HG02840 (cell line): Measurements from ENCODE around the gene CADM1.

Experiments used
- ATAC-seq: cut with Tn5 transposase; IDR thresholded peaks from one replicate; pipeline ENCODE4 v1.9.1; 2021; ENCODE audit warnings: mild to moderate bottlenecking, moderate library complexity, moderate number of reproducible peaks; ENCODE audit not compliant: unreplicated experiment, low FRiP score

The CADM1 gene

GRCh38 chr11:115518983-115519628 lies 14.9 kb upstream of the CADM1 start:
- ATAC-seq = no peak

DNA sequence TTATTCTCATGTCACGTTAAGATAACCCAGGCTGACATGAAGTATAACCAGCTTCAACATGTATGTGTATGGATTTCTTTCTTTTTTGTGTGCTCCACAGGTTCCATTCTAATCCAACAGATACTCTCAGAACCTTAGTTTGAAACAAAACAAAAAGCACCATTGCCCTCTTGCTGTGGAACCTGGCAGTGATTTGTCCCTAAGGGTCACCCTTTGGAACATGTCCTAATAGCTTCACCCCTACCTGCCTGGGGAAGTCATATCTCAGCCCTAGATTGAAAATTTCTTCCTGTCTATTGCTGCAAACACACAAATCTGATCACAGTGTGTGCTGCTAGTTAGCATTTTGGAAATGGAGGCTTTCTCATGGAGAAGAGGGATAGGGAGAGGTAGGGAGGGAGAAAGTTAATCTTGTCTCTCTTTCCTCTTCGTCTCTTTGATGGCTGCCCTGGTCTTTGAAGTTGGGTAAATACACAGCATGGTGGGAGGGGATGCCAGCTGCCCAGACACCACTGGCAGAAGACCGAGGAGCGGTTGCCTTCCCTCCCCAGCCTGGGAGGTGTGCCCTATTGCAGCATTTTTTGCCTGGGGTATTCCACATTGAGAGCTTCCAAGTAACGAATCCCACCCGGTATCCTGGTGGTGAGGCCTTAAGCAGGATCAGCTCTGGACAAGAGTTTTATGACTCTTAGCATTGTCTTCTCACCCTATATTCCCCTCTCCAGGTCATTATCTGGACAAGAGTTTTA lies 11.6 kb upstream of the CADM1 start:
- no peak for ATAC-seq

DNA sequence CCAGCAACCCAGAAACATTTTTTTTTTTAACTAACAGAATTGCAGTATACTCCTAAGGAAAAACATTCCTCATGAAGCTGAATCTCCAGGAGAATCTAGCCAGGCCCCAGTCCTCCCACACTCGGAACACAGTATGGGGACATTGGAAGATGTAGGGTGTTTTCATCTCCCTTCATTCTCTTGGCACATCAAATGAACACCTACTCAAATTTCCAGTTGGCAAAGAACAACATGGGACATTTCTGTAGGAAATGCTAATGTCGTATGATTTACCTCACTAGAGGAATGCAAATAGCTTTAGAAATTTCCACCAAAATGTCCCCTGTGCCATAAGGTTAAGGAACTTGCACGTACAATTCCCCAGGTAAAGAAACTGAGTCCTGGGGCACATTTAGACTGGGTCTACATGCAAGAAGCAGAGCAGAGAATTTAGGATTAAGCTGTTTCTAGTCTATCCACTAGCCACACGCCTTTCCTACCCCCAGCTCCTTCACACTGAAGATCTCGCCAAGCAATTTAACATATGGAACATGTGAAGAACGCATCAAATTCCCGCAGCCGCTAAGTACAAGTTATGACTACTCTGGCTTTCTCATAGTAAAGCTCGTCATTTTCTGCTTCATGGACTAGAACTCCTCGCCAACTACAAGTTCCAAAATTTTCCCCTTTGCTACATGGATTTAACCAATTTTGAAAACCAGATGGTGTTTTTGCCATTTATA lies 2.9 kb upstream of the CADM1 start:
- no peak for ATAC-seq

DNA sequence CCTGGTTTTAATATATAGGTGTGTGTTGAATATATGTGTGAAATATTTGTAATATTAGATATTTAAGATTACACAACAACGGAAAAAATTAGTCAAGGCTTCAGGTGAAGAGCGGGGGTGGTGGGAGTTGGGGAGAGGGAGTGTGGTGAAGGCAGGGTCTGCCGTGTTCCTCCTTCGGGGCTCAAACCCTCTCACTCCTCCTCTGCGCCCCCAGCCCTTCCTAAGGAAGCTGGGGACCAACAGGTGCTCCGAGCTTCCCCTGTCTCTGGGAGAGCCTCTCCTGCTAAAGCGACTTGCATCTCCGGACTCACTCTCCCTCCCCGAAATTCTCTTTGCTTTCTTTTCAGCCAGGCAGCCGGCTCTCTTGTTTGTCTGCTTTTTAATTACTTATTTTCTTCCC lies 960 bp upstream of the CADM1 start:
- ATAC-seq = no peak

- ATAC-seq = no peak
These were observed 334 bp downstream of the CADM1 start for GRCh38 chr11:115503886-115504275.

DNA sequence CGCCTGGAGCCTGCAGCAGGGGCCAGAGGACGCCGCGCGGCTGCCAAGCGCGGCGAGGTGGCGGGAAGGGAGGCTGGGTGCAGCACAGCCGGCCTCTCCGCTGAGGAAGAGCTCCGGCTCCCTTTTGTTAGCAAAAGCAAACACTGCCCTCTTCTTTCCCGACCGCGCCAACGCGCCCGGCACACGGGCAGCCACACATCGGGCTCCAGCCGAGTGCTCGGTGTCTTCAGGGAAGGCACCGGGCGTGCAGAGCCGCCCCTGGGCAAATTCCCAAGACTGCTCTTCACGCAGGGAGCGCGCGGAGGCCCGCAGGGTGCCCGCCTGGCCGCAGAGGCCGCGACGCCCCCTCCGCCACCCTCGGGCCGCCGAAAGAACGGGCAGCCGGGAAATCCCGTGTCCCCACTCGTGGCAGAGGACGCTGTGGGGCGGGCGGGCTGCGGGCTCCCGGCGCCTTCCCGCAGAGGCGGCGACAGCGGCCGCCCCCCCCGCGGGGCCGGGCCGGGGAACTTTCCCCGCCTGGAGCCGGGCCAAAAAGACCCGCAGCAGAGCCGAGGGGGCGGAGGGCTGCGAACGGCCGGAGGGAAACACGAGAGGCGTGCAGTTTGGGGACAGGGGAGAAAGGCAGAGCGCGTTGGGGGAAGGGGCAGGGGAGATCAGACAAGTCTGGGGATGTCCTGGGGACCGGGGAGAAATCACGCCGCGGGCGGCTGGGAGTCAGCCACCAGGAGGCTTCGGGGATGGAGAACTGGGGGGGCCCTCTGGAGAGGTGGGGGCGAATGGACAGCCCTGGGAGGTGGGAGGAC lies 931 bp downstream of the CADM1 start:
- ATAC-seq = no peak

GRCh38 chr11:115502636-115503082 lies 1.6 kb downstream of the CADM1 start:
- ATAC-seq = no peak

DNA sequence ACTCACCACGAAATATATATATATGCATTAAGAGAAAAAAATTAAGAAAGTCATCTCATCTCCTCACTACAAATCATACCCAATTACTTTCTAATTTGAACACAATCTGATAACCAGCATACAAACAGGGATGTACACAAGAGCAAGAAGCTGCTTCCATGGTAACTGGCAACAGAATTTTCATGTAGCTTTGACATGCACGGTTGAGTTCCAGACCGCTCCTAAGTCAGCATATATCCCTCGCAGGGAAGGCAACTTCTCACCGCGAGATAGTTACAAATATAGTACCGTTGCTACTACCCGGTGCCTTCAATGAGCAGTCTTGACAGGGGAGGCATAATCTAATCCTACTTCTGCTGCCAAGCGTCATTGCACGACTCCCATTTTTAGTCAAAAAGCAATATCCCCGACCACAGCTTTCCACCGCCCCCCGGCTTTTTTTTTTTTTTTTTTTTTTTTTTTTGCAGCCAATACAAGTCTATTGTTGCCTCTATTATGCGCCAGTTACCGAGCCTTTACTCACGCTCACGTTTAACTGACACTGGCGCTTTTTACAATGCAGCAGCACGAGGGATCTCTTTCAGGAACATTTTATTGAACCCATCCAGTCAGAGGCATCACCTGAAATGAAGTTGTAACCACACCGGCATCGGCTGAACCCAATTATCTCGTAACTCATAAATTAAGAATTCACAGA lies 2.2 kb downstream of the CADM1 start:
- no peak for ATAC-seq

- no peak for ATAC-seq
These were observed 2.7 kb downstream of the CADM1 start for GRCh38 chr11:115501502-115501892.

DNA sequence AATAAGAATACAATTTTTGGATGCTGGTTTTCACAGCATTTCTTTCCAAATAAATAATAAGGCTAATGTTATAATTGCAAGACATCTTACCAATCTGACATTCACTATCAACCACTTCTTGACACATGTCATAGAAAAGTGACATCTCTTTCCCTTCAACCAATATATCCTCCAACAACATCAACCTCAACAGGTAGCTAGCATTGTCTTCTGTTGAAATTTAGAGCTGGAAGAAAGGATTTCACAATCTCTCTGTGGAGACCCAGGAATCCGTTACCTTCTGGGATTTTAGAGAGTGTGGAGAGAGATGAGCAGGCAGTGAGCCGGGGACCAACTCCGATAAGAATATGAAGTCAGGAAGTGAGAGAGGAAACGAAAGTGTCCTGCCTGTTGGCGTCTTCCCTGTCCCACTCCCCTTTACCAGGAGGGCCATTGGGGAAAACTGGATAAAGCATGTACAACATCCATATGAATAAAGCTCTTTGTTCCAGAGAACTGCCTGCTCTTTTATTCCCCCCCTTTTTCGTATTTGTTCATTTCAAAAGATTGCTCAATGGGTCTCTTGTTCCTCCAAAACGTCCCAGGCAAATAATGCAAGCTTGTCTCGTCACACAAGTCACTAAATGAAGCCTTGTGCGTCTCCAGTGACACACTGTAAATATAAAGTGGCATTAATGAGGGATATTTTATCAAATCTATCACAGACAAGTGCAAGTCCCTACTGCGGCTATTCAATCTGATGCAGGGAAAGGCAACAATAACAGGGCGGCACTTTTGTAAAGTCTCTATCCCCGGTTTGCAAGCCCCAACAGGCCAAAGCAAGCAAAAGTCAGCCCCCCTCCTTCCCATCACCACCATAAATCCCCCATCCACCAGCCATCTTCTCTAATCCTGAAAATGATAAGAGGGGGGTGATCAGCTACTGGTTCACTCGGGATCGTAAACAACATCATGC lies 3.4 kb downstream of the CADM1 start:
- no peak for ATAC-seq

GRCh38 chr11:115499891-115500290 lies 4.3 kb downstream of the CADM1 start:
- no peak for ATAC-seq

- ATAC-seq = no peak
These were observed 4.9 kb downstream of the CADM1 start for GRCh38 chr11:115499241-115499799.

DNA sequence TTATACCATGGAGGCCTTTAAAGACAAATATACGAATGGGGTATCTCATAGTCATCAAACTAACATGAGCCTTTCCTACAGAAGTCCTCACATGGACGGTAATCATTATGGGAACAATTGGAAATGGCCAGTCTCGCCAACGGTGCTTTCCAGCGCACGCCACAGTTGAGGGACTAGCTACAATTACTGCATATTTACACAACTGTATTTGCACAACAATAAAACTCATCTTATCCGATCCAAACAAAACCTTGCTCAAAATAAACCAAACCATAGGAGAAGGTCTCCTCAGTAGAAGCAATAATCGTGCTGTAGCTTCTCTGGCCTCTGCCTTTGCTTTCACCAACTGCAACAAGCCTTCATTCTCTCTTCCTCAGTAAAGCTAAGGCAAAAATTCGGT lies 5.9 kb downstream of the CADM1 start:
- no peak for ATAC-seq

DNA sequence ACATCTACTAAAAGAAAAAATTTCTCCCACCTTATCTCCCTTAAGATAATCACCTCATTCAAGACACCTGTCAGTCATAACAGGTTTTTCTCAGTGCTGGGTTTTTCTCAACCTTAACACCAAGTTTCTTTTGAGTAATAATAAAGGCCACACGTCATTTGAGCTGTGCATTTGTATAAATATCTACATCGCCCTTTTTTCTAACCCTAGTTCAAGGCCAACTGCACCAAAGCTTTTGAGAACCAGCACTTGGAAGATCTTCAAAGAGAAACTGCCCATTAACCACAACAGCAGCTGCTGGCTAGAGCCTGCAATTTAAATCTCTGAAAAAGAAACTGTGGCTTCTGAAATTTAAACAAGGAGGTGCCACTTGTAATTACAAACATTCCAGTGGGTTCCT lies 6.9 kb downstream of the CADM1 start:
- ATAC-seq = no peak

DNA sequence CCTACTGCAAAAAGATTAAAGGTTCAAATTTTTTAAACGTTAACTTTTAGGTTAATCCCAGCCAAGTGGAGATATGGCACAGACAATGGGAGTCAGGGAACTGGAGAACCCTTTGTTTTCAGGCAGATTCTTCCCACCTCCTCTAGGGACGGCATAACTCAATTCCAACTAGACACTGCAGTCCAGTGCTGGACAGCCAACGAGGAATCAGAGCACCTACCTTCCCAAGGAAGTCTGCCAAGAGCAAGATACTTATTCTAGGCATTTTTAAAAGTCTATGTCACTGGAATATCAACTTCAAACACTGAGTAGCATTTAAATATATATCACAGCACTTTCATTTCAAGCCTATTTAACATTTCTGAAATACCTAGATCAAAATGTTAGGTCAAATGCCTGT lies 7.3 kb downstream of the CADM1 start:
- no peak for ATAC-seq

GRCh38 chr11:115493905-115494304 lies 10.3 kb downstream of the CADM1 start:
- no peak for ATAC-seq

- ATAC-seq = no peak
These were observed 10.7 kb downstream of the CADM1 start for GRCh38 chr11:115493488-115493887.

- no peak for ATAC-seq
These were observed 14.7 kb downstream of the CADM1 start for GRCh38 chr11:115489466-115489865.

- ATAC-seq = no peak
These were observed 15.3 kb downstream of the CADM1 start for GRCh38 chr11:115488945-115489344.
